Lung (tissue), 12 donors: ENCODE measurements around the gene TTPAL. TPM values are rescaled to one million over a fixed set of nuclear protein-coding genes. Genes with fewer than 3 reads are reported as not detected.

Experiments
- ATAC-seq: fragments of 200-7000 bp; cut with Tn5 transposase; one replicate; pipeline ENCODE4 v1.9.1; 2020; ENCODE audit warnings: moderate number of reproducible peaks; ENCODE audit not compliant: insufficient read depth, low FRiP score
- DNase-seq, 3 donors: peaks; one replicate each; pipeline ENCODE4 v3.0.0-alpha.2; 2013 to 2017
- H3K27ac ChIP-seq, 2 donors: one replicate each; pipeline ENCODE4 v1.5.1; 2013; ENCODE audit warnings: mild to moderate bottlenecking in 2 of 2, moderate library complexity in 2 of 2, control low read depth in 1 of 2, inconsistent platforms in 1 of 2, low read depth in 1 of 2, low read length in 1 of 2
- H3K27me3 ChIP-seq, 3 donors: one replicate each; pipeline ENCODE4 v1.5.1; 2013; ENCODE audit warnings: low read length in 2 of 3; ENCODE audit not compliant: control insufficient read depth in 3 of 3, insufficient read depth in 3 of 3
- H3K36me3 ChIP-seq, 4 donors: one replicate each; pipeline ENCODE4 v1.5.1; 2013; ENCODE audit warnings: low read length in 4 of 4, mild to moderate bottlenecking in 1 of 4, moderate library complexity in 1 of 4; ENCODE audit not compliant: control insufficient read depth in 4 of 4, insufficient read depth in 4 of 4
- H3K4me1 ChIP-seq, 5 donors: one replicate each; pipeline ENCODE4 v1.5.1; 2013; ENCODE audit warnings: low read length in 5 of 5, mild to moderate bottlenecking in 2 of 5, moderate library complexity in 1 of 5; ENCODE audit not compliant: control insufficient read depth in 5 of 5, insufficient read depth in 5 of 5
- H3K4me3 ChIP-seq: one replicate; pipeline ENCODE4 v1.5.1; 2013; ENCODE audit warnings: mild to moderate bottlenecking, control low read depth, moderate library complexity
- H3K9ac ChIP-seq, 2 donors: one replicate each; pipeline ENCODE4 v1.5.1; 2013; ENCODE audit warnings: low read length in 2 of 2, control low read depth in 1 of 2; ENCODE audit not compliant: insufficient read depth in 1 of 2
- H3K9me3 ChIP-seq, 4 donors: one replicate each; pipeline ENCODE4 v1.5.1; 2013; ENCODE audit warnings: low read length in 3 of 4, mild to moderate bottlenecking in 1 of 4, moderate library complexity in 1 of 4; ENCODE audit not compliant: control insufficient read depth in 4 of 4, insufficient read depth in 3 of 4
- CTCF ChIP-seq: IDR thresholded peaks from 2 replicates; pipeline ENCODE4 v1.5.1; 2012; ENCODE audit warnings: mild to moderate bottlenecking; ENCODE audit errors: control extremely low read depth, extremely low read depth
- WGBS, 2 donors: extraction: QIAGEN DNeasy Blood & Tissue Kit; methylation state at CpG; one replicate each; pipeline ENCODE4 v1.1.7; 2013; 5-methylcytosine and 5-hydroxymethylcytosine counted together
- polyA plus RNA-seq, 2 donors: library from polyadenylated mRNA; stranded (reverse); fragments of 200-250 nt; gene quantifications; one replicate each; pipeline ENCODE4 v1.2.1, GENCODE V29; 2013
- total RNA-seq, 2 donors: library from RNA; depleted of rRNA in 1 of 2; stranded (reverse); fragments of >200 nt in 1 of 2; gene quantifications; one replicate each; pipeline ENCODE4 v1.2.1, GENCODE V29; 2014 to 2021
- donor health status: control.
- donor health status: control.
- donor health status: Bipolar disorder and iron deficiency.
- donor health status: healthy.
- donor health status: DM: yes; HTN: yes; CAD: no.

Gene TTPAL
- total and polyA plus RNA-seq, 4 donors: 3.2 to 13.8 (median 6.2) TPM

GRCh38 chr20:44536175-44536574 is 60.5 kb downstream of the TTPAL start:
- WGBS, 2 donors: 65 to 74% methylated on average over 3 of the region's 3 CpGs
- H3K4me1 ChIP-seq: peaks cover 0 to 16% (median 7%) of the 10 kb centered on the region in 5 donors
- no peaks in the 10 kb centered on the region for H3K36me3 ChIP-seq
- no peaks in the 10 kb centered on the region for H3K27me3 ChIP-seq
- TF ChIP-seq CTCF: no peak
- no peak overlapping the region for H3K27ac ChIP-seq
- DNase-seq (no peak), ATAC-seq (no peak)
- H3K9ac ChIP-seq: no peak overlapping the region
- H3K4me3 ChIP-seq: no peak overlapping the region
- peaks cover 0 to under 1% (median 0%) of the 10 kb centered on the region in 4 donors for H3K9me3 ChIP-seq

- peaks cover 3 to 17% (median 7%) of the 10 kb centered on the region in 5 donors for H3K4me1 ChIP-seq
- no peak overlapping the region for H3K27ac ChIP-seq
- no peaks in the 10 kb centered on the region for H3K9me3 ChIP-seq
- H3K9ac ChIP-seq: no peak overlapping the region
- H3K36me3 ChIP-seq: no peaks in the 10 kb centered on the region
- DNase-seq (peak in 1 of 3 donors; percentile 49), ATAC-seq (no peak)
- H3K27me3 ChIP-seq: no peaks in the 10 kb centered on the region
- TF ChIP-seq CTCF: no peak
- 73 to 78% methylated on average over 1 of the region's 1 CpG for WGBS, 2 donors
- no peak overlapping the region for H3K4me3 ChIP-seq
Observed at GRCh38 chr20:44537993-44538392, 62.3 kb downstream of the TTPAL start.

DNA sequence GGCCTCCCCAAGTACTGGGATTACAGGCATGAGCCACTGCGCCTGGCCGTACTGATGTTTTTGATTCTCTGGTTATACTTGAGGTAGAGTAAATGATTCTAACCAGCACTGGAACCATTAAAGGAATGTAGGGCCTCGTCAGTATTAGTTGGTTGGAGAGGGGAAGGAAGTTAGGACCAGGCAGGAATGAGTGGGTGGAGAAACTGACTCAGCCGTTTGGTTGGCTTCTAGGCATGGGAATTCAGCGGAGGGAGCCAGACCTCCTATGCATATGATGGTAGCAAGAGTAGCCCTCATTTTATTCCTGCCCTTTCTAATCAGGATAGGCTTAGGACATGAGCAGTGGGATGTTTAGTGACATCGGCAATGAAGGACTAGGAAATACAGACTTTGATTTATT is 65.2 kb downstream of the TTPAL start:
- Histone ChIP-seq H3K4me1 (peaks cover 3 to 23% (median 15%) of the 10 kb centered on the region in 5 donors), H3K9me3 (no peaks in the 10 kb centered on the region), H3K27ac (no peak overlapping the region), H3K9ac (no peak overlapping the region), H3K4me3 (no peak overlapping the region), H3K36me3 (no peaks in the 10 kb centered on the region), H3K27me3 (no peaks in the 10 kb centered on the region)
- DNase-seq (no peak), ATAC-seq (no peak)
- 57 to 65% methylated on average over 6 of the region's 6 CpGs for WGBS, 2 donors
- no peak for TF ChIP-seq CTCF

GRCh38 chr20:44541992-44542391 is 66.3 kb downstream of the TTPAL start:
- Histone ChIP-seq H3K27me3 (no peaks in the 10 kb centered on the region), H3K4me1 (peaks cover 3 to 26% (median 15%) of the 10 kb centered on the region in 5 donors), H3K36me3 (no peaks in the 10 kb centered on the region), H3K9ac (no peak overlapping the region), H3K4me3 (no peak overlapping the region), H3K27ac (no peak overlapping the region), H3K9me3 (no peaks in the 10 kb centered on the region)
- DNase-seq (no peak), ATAC-seq (no peak)
- WGBS, 2 donors: 53 to 63% methylated on average over 4 of the region's 4 CpGs
- no peak for TF ChIP-seq CTCF
